HepG2 (cell line): ENCODE measurements around the gene CYRIA. TPM values are rescaled to one million over a fixed set of nuclear protein-coding genes. Genes with fewer than 3 reads are reported as not detected.

Experiments
- ATAC-seq: fragments of 200-7000 bp; cut with Tn5 transposase; 3 replicates; pipeline ENCODE4 v1.9.1; 2020; ENCODE audit warnings: mild to moderate bottlenecking, moderate library complexity
- BruUV-seq: library from RNA; stranded (reverse); fragments of 400-500 nt; replicated peaks from 2 replicates; lab custom pipeline; 2021; lab: Mats Ljungman, UMichigan
- CTCF ChIA-PET: fragments of 300-600 bp; formaldehyde crosslinking; extraction: SDS; loops from one replicate; lab custom pipeline; 2021; ENCODE audit warnings: low total read pairs, inconsistent platforms, low intra/inter-chr PET ratio; lab: Yijun Ruan, JAX
- POLR2A ChIA-PET: fragments of 350-600 bp; sonication (Branson Sonifier 250); formaldehyde crosslinking; loops from one replicate; lab custom pipeline; 2020; ENCODE audit warnings: antibody characterized with exemption, inconsistent platforms; lab: Yijun Ruan, JAX
- DNase-seq: peaks from one replicate; pipeline ENCODE4 v3.0.0-alpha.2; 2015; ENCODE audit warnings: low spot score
- FAIRE-seq: peaks from 3 replicates; lab custom pipeline; 2011; peaks lifted over from hg19 to GRCh38; lab: Jason Lieb, UNC
- H2AFZ ChIP-seq: one replicate; pipeline ENCODE4 v1.6.1; 2011; ENCODE audit warnings: low read length, inconsistent platforms
- H3K27ac ChIP-seq: fragments of 300-600 bp; 3 replicates; pipeline ENCODE4 v1.8.0; 2011; ENCODE audit warnings: mixed run types, mild to moderate bottlenecking, mixed read lengths, low read length, inconsistent platforms; ENCODE audit not compliant: insufficient read depth; ENCODE audit errors: extremely low read length
- H3K27me3 ChIP-seq, 2 experiments: fragments of 200-600 bp in 1 of 2; 2 replicates in 1 of 2; 3 replicates in 1 of 2; pipeline versions ENCODE4 v1.6.0 to v1.8.0; 2011; ENCODE audit warnings: low read length in 2 of 2, mild to moderate bottlenecking in 2 of 2, moderate library complexity in 2 of 2, inconsistent platforms in 1 of 2; ENCODE audit not compliant: insufficient read depth in 2 of 2, control insufficient read depth in 1 of 2
- H3K36me3 ChIP-seq, 2 experiments: fragments of 200-600 bp in 1 of 2; replicated peaks in 1 of 2; 2 replicates in 1 of 2; 3 replicates in 1 of 2; pipeline versions ENCODE4 v1.5.1 to v1.8.0; 2011; ENCODE audit warnings: low read length in 2 of 2, inconsistent platforms in 1 of 2; ENCODE audit not compliant: insufficient read depth in 2 of 2, control insufficient read depth in 1 of 2
- H3K4me1 ChIP-seq: 2 replicates; pipeline ENCODE4 v1.5.1; 2012; ENCODE audit warnings: low read length, inconsistent platforms; ENCODE audit not compliant: insufficient read depth
- H3K4me2 ChIP-seq: 2 replicates; pipeline ENCODE4 v1.6.0; 2011; ENCODE audit warnings: low read depth, low read length, inconsistent platforms
- H3K4me3 ChIP-seq, 3 experiments: fragments of 200-600 bp in 1 of 3; sonication (generic), shearing (Covaris generic) in 1 of 3; replicated peaks in 1 of 3; 2 replicates each; pipeline ENCODE4 v1.5.1; 2011 to 2016; ENCODE audit warnings: low read length in 3 of 3, inconsistent platforms in 2 of 3, low read depth in 2 of 3, mild to moderate bottlenecking in 2 of 3, control low read depth in 1 of 3, mixed read lengths in 1 of 3; ENCODE audit not compliant: insufficient read depth in 1 of 3
- H3K79me2 ChIP-seq: one replicate; pipeline ENCODE4 v1.6.1; 2011; ENCODE audit warnings: low read length, inconsistent platforms; ENCODE audit not compliant: insufficient read depth
- H3K9ac ChIP-seq: 2 replicates; pipeline ENCODE4 v1.6.0; 2011; ENCODE audit warnings: mild to moderate bottlenecking, low read depth, low read length, inconsistent platforms; ENCODE audit not compliant: insufficient read depth
- H3K9me3 ChIP-seq: 2 replicates; pipeline ENCODE4 v1.5.1; 2012; ENCODE audit warnings: mild to moderate bottlenecking, low read length
- H4K20me1 ChIP-seq: 2 replicates; pipeline ENCODE4 v1.6.0; 2011; ENCODE audit warnings: inconsistent platforms, mild to moderate bottlenecking, low read length, moderate library complexity; ENCODE audit not compliant: insufficient read depth
- CTCF ChIP-seq: sonication (generic); formaldehyde crosslinking; IDR thresholded peaks from 2 replicates; pipeline ENCODE4 v1.5.0; 2020; ENCODE audit warnings: mild to moderate bottlenecking, missing genetic modification reagents, moderate library complexity
- DNMT3B ChIP-seq: conservative IDR thresholded peaks from 2 replicates; pipeline ENCODE4 v1.6.1; 2016; ENCODE audit warnings: missing biosample characterization, control low read depth
- GMEB2 ChIP-seq: IDR thresholded peaks from 2 replicates; pipeline ENCODE4 v1.6.1; 2016; ENCODE audit warnings: missing biosample characterization, missing genetic modification reagents, low read depth
- NBN ChIP-seq: fragments of 450-650 bp; conservative IDR thresholded peaks from 2 replicates; pipeline ENCODE4 v1.6.1; 2017
- NPAS2 ChIP-seq: sonication (generic); formaldehyde crosslinking; IDR thresholded peaks from 2 replicates; pipeline ENCODE4 v1.8.0; 2022; ENCODE audit warnings: mild to moderate bottlenecking, missing genetic modification reagents, borderline replicate concordance
- PBX2 ChIP-seq: IDR thresholded peaks from 2 replicates; pipeline ENCODE4 v1.6.1; 2016; ENCODE audit warnings: control low read depth
- RBM22 ChIP-seq: fragments of 200-400 bp; formaldehyde crosslinking; optimal IDR thresholded peaks from 2 replicates; pipeline ENCODE3; 2017; ENCODE audit warnings: mild to moderate bottlenecking, low read length, moderate library complexity
- SUZ12 ChIP-seq: fragments of 150-350 bp; IDR thresholded peaks from 2 replicates; pipeline ENCODE4 v1.6.1; 2014; ENCODE audit warnings: low read depth, low read length
- TCF7L2 ChIP-seq: IDR thresholded peaks from 2 replicates; pipeline ENCODE4 v1.6.1; 2011; ENCODE audit warnings: mild to moderate bottlenecking, low read depth, low read length, moderate library complexity
- THAP11 ChIP-seq: IDR thresholded peaks from 2 replicates; pipeline ENCODE4 v1.6.1; 2016; ENCODE audit warnings: missing biosample characterization, missing genetic modification reagents
- THYN1 ChIP-seq: sonication (generic); formaldehyde crosslinking; IDR thresholded peaks from 2 replicates; pipeline ENCODE4 v1.8.1; 2023; ENCODE audit warnings: low read depth, mild to moderate bottlenecking, moderate library complexity, missing genetic modification reagents, borderline replicate concordance
- ZC3H4 ChIP-seq: sonication (generic); formaldehyde crosslinking; IDR thresholded peaks from 2 replicates; pipeline ENCODE4 v1.4.0; 2020; ENCODE audit warnings: missing genetic modification reagents, borderline replicate concordance
- ZNF24 ChIP-seq: fragments of 450-650 bp; IDR thresholded peaks from 2 replicates; pipeline ENCODE4 v1.6.1; 2017; ENCODE audit warnings: antibody characterized with exemption, mild to moderate bottlenecking
- ZNF577 ChIP-seq: sonication (generic); formaldehyde crosslinking; IDR thresholded peaks from 2 replicates; pipeline ENCODE4 v1.4.0; 2020; ENCODE audit warnings: mild to moderate bottlenecking, low read depth, missing genetic modification reagents, borderline replicate concordance
- ZNF589 ChIP-seq: sonication (generic); formaldehyde crosslinking; conservative IDR thresholded peaks from 2 replicates; pipeline ENCODE4 v1.8.0; 2022; ENCODE audit warnings: mild to moderate bottlenecking, moderate library complexity, missing genetic modification reagents
- WGBS: methylation state at CpG from one replicate; pipeline ENCODE4 v1.1.6; 2017; ENCODE audit warnings: low lambda C conversion rate; 5-methylcytosine and 5-hydroxymethylcytosine counted together
- in situ Hi-C: cut with HindIII; loops from 2 replicates; pipeline ENCODE4 v1.10.0; 2017; ENCODE audit warnings: low pct_unique_long_range_greater_than_20kb; ENCODE audit not compliant: extremely low pct_ligation_motif_present
- intact Hi-C: fragments of 100-400 bp; cut with micrococcal nuclease; formaldehyde crosslinking; loops from one replicate; pipeline ENCODE4 v1.10.0; 2022; ENCODE audit not compliant: unreplicated experiment
- polyA plus RNA-seq, 8 experiments: library from polyadenylated mRNA; depleted of rRNA in 3 of 8; stranded (reverse) in 7 of 8; unstranded in 1 of 8; fragments of >200 nt; fragmentation: Illumina TruSeq in 4 of 8; extraction: Trizol in 4 of 8; gene quantifications; 2 replicates each; pipeline versions ENCODE4 v1.2.1 to v1.2.3, GENCODE V29; 2011 to 2016; ENCODE audit warnings: low read depth in 4 of 8, missing spikeins in 1 of 8, mixed read lengths in 1 of 8; ENCODE audit not compliant: insufficient read depth in 1 of 8
- total RNA-seq, 5 experiments: library from RNA; depleted of rRNA; stranded (reverse); fragments of >200 nt; fragmentation: Illumina TruSeq; extraction: Trizol; gene quantifications; 2 replicates each; pipeline ENCODE4 v1.2.3, GENCODE V29; 2016; ENCODE audit warnings: low read depth in 1 of 5

The CYRIA gene
- total and polyA plus RNA-seq, 2 of the 13 experiments (the other 11 are each of a cell fraction or from before 2014, with no cell fraction given), result 0.09 TPM; not detected in 1

GRCh38 chr2:16635791-16636699 is 29.6 kb downstream of the CYRIA start (continued):
- TF ChIP-seq THYN1 (CRISPR knock-in tag), result no peak
- TF ChIP-seq ZNF589 (CRISPR knock-in tag), result no peak
- TF ChIP-seq CTCF, result no peak
- TF ChIP-seq SUZ12, result no peak
- TF ChIP-seq NBN, result no peak
- TF ChIP-seq, all 625 proteins: peak for 0

- no peak overlapping the region for H3K4me2 ChIP-seq
- no peak for ATAC-seq
- FAIRE-seq, result no peak
- no peak overlapping the region for H2AFZ ChIP-seq
- no peak overlapping the region for H3K4me3 ChIP-seq
- no peaks in the 10 kb centered on the region for H3K9me3 ChIP-seq
- H3K27ac ChIP-seq, result no peak overlapping the region
- no peaks in the 10 kb centered on the region for H3K4me1 ChIP-seq
- intact Hi-C loops (no loop called here), in situ Hi-C loops (no loop called here)
- no peaks in the 10 kb centered on the region for H4K20me1 ChIP-seq
- no peaks in the 10 kb centered on the region for H3K36me3 ChIP-seq
- POLR2A ChIA-PET, result no interaction called here
- WGBS, result 12% methylated on average over 7 of the region's 7 CpGs
- DNase-seq, result no peak
- no TSS peak for BruUV-seq
- CTCF ChIA-PET, result no interaction called here
- H3K9ac ChIP-seq, result no peak overlapping the region
- no peaks in the 10 kb centered on the region for H3K79me2 ChIP-seq
- no peaks in the 10 kb centered on the region; a peak in 2 of 5 replicates for H3K27me3 ChIP-seq
- TF ChIP-seq THAP11 (CRISPR knock-in tag) (no peak), TCF7L2 (no peak), NPAS2 (CRISPR knock-in tag) (no peak), RBM22 (no peak), DNMT3B (CRISPR knock-in tag) (no peak), ZNF24 (no peak), PBX2 (no peak), ZC3H4 (no peak), GMEB2 (CRISPR knock-in tag) (no peak), ZNF577 (CRISPR knock-in tag) (no peak)
Observed at GRCh38 chr2:16633621-16634430, 31.8 kb downstream of the CYRIA start.
